Gastrocnemius medialis (tissue), 4 donors: Measurements from ENCODE around the gene NUDT7. TPM values are rescaled to one million over a fixed set of nuclear protein-coding genes. Genes with fewer than 3 reads are reported as not detected.

Source experiments
- ATAC-seq, 2 donors: fragments of 150-250 bp; one replicate each; pipeline ENCODE4 v1.9.1; 2016
- DNase-seq, 2 donors: peaks; one replicate each; pipeline ENCODE4 v3.0.0-alpha.2; 2019
- H3K27ac ChIP-seq, 4 donors: fragments of 200-600 bp; sonication (generic); 1 replicate in 1 of 4; 2 replicates in 3 of 4; pipeline ENCODE4 v1.5.1; 2016 to 2018; ENCODE audit warnings: mild to moderate bottlenecking in 2 of 4, moderate library complexity in 1 of 4
- H3K27me3 ChIP-seq, 3 donors: fragments of 200-600 bp; sonication (generic) in 2 of 3; 1 replicate in 1 of 3; 2 replicates in 2 of 3; pipeline versions ENCODE4 v1.5.1 to v1.6.0; 2016 to 2019; ENCODE audit warnings: mild to moderate bottlenecking in 1 of 3, moderate library complexity in 1 of 3
- H3K36me3 ChIP-seq, 2 donors: fragments of 200-600 bp; sonication (generic) in 1 of 2; one replicate each; pipeline ENCODE4 v1.5.1; 2017 to 2018
- H3K4me1 ChIP-seq, 2 donors: fragments of 200-600 bp; sonication (generic) in 1 of 2; one replicate each; pipeline ENCODE4 v1.5.1; 2016 to 2017; ENCODE audit warnings: mild to moderate bottlenecking in 2 of 2
- H3K4me3 ChIP-seq, 4 donors: fragments of 200-600 bp; sonication (generic) in 3 of 4; 1 replicate in 1 of 4; 2 replicates in 3 of 4; pipeline ENCODE4 v1.5.1; 2016 to 2019; ENCODE audit warnings: mild to moderate bottlenecking in 2 of 4
- H3K9me3 ChIP-seq, 3 donors: fragments of 200-600 bp; sonication (generic) in 2 of 3; 1 replicate in 1 of 3; 2 replicates in 2 of 3; pipeline ENCODE4 v1.5.1; 2016 to 2019
- CTCF ChIP-seq, 5 experiments: fragments of 450-650 bp in 3 of 5; fragments of 200-600 bp in 2 of 5; sonication (generic) in 2 of 5; IDR thresholded peaks in 4 of 5; conservative IDR thresholded peaks in 1 of 5; 1 replicate in 4 of 5; 2 replicates in 1 of 5; pipeline ENCODE4 v1.5.1; 2016 to 2019; ENCODE audit warnings: antibody characterized with exemption in 5 of 5, mild to moderate bottlenecking in 3 of 5, moderate library complexity in 3 of 5
- POLR2A ChIP-seq, 2 donors: fragments of 450-650 bp; IDR thresholded peaks; one replicate each; pipeline ENCODE4 v1.6.1; 2017; ENCODE audit warnings: antibody characterized with exemption in 2 of 2, mild to moderate bottlenecking in 2 of 2, moderate library complexity in 2 of 2
- in situ Hi-C, 4 donors: fragments of 200-750 bp; cut with MboI; loops; one replicate each; pipeline versions ENCODE4 v1.15.0 to v1.8.0; 2017; ENCODE audit warnings: low sequenced_read_pairs in 4 of 4
- intact Hi-C: fragments of 100-400 bp; cut with DNase I; formaldehyde crosslinking; loops from one replicate; pipeline ENCODE4 v1.15.1; 2023; ENCODE audit warnings: low total_unique reads
- total RNA-seq, 4 donors: library from RNA; depleted of rRNA; stranded (reverse); fragments of >200 nt; gene quantifications; one replicate each; pipeline versions ENCODE4 v1.1.0 to v1.2.3, GENCODE V29; 2016

NUDT7 gene
- total RNA-seq, 4 donors from 2014 or later: 2.3 to 11.0 (median 3.4) TPM

GRCh38 chr16:77789085-77790008 is 67.0 kb downstream of the NUDT7 start:
- ATAC-seq (no peak), DNase-seq (no peak)
- Histone ChIP-seq H3K36me3 (no peaks in the 10 kb centered on the region), H3K27me3 (peaks cover 29 to 54% (median 51%) of the 10 kb centered on the region in 3 donors), H3K4me1 (peaks cover 0 to 3% of the 10 kb centered on the region in 2 donors), H3K27ac (no peak overlapping the region), H3K9me3 (no peaks in the 10 kb centered on the region), H3K4me3 (peak overlapping the region in 3 of 4 donors; percentile 33 to 44 (median 38))
- no peak for TF ChIP-seq CTCF (IDR thresholded peaks at IDR 0.05 in 4 of 5, conservative IDR thresholded peaks at IDR 0.05 in 1 of 5)
- no peak for TF ChIP-seq POLR2A (IDR thresholded peaks at IDR 0.05)
- intact Hi-C loops: no loop called here
- in situ Hi-C loops: no loop called here

GRCh38 chr16:77790009-77790372 is 67.7 kb downstream of the NUDT7 start:
- Histone ChIP-seq H3K4me3 (no peak overlapping the region), H3K27me3 (peaks cover 29 to 54% (median 51%) of the 10 kb centered on the region in 3 donors), H3K36me3 (no peaks in the 10 kb centered on the region), H3K27ac (no peak overlapping the region), H3K4me1 (peaks cover 0 to 3% of the 10 kb centered on the region in 2 donors), H3K9me3 (no peaks in the 10 kb centered on the region)
- intact Hi-C loops (no loop called here), in situ Hi-C loops (no loop called here)
- DNase-seq: no peak
- TF ChIP-seq CTCF (IDR thresholded peaks at IDR 0.05 in 4 of 5, conservative IDR thresholded peaks at IDR 0.05 in 1 of 5): no peak
- no peak for TF ChIP-seq POLR2A (IDR thresholded peaks at IDR 0.05)
- no peak for ATAC-seq

DNA sequence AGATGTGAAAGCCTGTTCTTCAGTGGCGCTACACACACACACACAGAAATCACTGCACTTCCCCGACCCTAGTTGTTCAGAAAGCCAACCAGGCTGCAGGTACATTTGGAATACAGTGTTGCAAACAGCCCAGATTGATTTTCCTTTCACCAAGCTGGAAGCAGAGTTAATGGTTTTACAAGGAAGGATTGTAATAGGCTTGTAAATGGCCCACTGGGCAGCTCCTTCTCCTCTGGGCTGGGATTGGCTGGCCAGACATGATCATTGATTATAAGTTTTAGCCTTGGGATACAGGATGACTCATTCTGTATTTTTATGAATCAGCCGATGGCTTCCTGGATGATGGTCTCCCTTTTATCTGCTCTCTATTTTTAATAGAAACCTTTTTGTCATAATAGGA is 68.6 kb downstream of the NUDT7 start:
- TF ChIP-seq POLR2A (IDR thresholded peaks at IDR 0.05) (no peak), CTCF (IDR thresholded peaks at IDR 0.05 in 4 of 5, conservative IDR thresholded peaks at IDR 0.05 in 1 of 5) (no peak)
- no peak overlapping the region for H3K27ac ChIP-seq
- ATAC-seq (no peak), DNase-seq (no peak)
- peaks cover 29 to 49% (median 48%) of the 10 kb centered on the region in 3 donors for H3K27me3 ChIP-seq
- H3K4me1 ChIP-seq: peaks cover 0 to 3% of the 10 kb centered on the region in 2 donors
- no peaks in the 10 kb centered on the region for H3K36me3 ChIP-seq
- H3K9me3 ChIP-seq: no peaks in the 10 kb centered on the region
- intact Hi-C loops: no loop called here
- in situ Hi-C loops: no loop called here
- H3K4me3 ChIP-seq: no peak overlapping the region

Other genes starting within 250 kb of the NUDT7 start
- under 1 TPM in 1 of 4 donors, not detected in 3; 0.04 TPM for gene VAT1L, start 66.0 kb downstream of the NUDT7 start, total RNA-seq